CD4-positive, alpha-beta T cell treated with Interleukin-12 subunit alpha and Interleukin-12 subunit beta, for 1 hour (primary cell): ENCODE measurements around the gene MGAT3.
"Not testable (repeated sequence)": the region's sequence is repeated elsewhere in the genome, so short reads cannot be mapped to it uniquely, and the experiment has no call there.

Source experiments
- DNase-seq: peaks from one replicate; pipeline ENCODE4 v3.0.0-alpha.2; 2020

Gene MGAT3, protein sequence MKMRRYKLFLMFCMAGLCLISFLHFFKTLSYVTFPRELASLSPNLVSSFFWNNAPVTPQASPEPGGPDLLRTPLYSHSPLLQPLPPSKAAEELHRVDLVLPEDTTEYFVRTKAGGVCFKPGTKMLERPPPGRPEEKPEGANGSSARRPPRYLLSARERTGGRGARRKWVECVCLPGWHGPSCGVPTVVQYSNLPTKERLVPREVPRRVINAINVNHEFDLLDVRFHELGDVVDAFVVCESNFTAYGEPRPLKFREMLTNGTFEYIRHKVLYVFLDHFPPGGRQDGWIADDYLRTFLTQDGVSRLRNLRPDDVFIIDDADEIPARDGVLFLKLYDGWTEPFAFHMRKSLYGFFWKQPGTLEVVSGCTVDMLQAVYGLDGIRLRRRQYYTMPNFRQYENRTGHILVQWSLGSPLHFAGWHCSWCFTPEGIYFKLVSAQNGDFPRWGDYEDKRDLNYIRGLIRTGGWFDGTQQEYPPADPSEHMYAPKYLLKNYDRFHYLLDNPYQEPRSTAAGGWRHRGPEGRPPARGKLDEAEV

DNA sequence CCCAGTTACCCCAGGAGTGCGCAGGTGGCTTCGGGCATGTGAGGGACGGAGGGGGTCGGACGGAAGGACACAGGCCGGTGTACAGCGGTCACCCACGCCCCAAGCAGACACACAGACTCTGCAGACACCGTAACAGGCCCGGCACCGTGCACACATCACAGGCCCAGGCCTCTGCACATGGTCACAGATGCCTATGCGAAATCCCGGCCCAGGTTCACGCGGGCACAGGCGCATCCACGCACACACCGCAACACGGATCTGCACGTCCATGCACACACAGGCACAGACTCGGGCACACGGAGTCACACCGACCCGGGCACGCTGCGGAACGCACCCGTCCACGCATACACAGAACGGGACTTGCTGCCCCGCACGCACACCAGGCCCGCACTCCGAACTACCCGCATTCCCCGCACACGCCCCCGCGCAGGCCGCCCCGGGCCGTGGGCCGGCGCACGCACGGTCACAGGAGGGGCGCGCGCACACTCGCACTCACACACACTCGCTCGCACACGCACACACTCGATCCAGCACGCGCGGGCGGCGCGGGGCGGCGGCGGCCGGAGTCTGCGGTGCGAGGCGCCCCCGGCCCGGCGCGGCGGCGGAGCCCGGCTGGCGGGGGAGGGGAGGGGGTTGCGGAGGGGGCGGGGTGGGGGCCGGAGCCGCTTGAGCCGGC is at the start of gene MGAT3:
MGAT3 (plus strand) TSS at position 491 of the 676 bp plus-strand sequence. CDS start 30,336 bp downstream, outside the sequence.
- DNase-seq, result no peak

DNA sequence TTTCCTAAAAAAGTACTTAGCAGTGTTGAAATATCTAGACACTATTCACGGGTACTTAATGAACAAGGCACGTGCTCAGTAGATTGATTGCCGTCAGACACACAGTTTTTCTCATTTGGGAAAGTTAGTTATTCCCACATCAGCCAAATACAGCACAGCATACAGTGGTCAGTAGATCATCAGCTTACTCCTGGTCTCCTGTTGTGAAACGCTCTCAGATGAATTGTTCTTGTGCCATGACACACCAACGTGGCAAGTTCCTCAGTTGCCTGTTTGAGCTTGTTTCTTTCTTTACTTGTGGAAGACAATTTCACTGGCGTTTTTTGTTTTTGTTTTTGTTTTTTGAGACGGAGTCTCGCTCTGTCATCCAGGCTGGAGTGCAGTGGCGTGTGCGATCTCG is 48.6 kb upstream of the MGAT3 start:
- no peak for DNase-seq

DNA sequence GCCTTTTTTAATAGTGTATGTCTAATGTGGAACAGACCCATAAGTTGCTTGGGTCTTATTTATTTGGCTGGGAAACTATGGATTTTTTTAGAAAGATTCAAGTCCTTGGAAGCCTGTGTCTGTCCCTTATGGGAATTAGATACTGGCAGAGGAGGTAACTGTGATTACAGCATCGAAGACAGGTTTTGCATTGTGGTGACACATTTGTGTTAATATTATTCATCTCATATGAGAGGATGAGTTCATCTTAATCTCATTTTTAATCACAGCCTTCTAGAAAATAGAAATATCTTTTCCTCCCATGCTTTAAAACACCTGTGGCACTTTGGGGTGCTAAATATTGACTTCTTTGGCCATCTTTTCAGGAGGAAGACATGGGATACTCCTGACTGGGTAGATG is 48.0 kb upstream of the MGAT3 start:
- DNase-seq, result no peak

DNA sequence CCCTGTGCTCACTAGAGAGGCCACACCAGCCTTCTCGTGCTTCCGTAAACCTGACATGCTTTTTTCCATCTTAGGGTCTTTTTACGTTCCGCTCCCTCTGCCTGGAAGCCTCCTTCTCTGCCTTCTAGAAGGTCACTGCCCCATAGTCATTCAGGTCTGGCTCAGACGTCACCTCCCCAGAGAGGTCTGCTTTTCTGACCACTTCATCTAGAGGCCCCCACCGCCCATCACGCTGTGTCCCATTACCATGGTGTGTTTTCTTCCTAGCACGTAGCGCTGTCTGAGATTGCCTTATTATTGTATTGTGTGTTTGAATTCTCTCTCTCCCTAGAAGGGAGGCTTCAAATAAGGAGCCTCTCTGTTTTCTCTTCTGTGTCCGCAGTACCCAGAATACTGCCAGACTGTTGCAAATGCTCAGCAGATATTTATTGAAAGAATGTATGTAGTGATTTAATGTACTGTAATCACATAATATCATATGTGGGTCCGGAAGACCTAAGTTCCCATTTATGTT is 47.2 kb upstream of the MGAT3 start:
- DNase-seq, result no peak

DNA sequence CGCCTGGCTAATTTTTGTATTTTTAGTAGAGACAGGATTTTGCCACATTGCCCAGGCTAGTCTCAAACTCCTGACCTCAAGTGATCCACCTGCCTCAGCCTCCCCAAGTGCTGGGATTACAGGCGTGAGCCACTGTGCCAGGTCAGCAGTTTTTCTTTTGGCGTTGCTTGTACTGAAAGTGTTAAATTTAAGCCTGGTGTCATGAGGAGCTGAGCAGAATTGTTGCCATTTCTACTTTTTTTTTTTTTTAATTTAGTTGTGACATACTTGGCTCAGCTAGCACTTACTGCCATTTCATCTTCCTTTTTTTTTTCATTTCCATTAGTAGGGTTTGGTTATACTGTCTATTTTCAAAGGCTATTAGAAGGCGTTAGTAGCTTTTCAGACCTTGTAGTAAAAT is 46.5 kb upstream of the MGAT3 start:
- no peak for DNase-seq

DNA sequence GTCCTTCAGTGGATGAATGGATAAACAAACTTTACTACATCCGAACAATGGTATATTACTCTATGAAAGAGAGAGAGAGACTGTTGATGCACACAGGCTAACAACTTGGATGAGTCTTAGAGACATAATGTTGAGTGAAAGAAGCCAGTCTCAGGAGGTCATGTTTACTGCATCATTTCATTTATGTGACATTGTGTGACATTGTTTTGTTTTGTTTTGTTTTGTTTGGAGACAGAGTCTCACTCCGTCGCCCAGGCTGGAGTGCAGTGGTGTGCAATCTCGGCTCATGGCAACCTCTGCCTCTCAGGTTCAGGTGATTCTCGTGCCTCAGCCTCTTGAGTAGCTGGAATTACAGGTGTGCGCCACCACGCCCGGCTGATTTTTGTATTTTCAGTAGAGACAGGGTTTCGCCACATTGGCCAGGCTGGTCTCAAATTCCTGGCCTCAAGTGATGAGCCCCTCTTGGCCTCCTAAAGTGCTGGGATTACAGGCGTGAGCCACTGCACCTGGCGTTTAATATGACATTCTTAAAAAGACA is 44.9 kb upstream of the MGAT3 start:
- not testable (repeated sequence) for DNase-seq

DNA sequence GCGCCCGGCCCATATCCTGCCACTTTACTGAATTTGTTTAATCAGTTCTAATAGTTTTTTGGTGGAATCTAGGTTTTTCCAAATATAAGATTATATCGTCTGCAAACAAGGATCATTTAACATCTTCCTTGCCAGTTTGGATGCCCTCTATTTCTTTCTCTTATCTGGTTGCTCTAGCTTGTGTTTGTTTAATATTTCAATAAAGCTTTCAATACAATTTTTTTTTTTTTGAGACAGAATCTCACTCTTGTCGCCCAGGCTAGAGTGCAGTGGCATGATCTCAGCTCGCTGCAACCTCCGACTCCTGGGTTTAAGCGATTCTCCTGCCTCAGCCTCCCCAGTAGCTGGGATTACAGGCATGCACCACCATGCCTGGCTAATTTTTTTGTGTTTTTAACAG is 43.6 kb upstream of the MGAT3 start:
- DNase-seq, result not testable (repeated sequence)

DNA sequence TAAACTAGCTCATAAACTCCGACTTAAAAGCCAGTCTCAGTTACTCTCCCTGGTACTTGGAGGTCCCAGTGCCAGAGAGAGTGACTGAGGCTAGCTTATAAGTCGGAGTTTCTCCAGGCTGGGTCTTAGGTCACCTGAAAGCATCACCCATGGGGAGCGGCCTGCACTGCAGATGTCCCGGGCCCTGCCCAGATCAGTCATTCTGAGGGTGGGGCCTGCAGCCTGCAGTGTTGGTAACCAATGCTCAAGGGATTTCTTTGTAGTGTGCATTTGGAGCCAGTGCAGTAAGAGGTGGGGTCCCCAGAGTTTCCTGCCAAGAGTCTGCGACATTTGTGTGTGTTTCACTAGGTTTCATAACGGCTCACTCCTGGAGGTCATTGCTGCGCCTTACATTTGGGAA is 42.4 kb upstream of the MGAT3 start:
- no peak for DNase-seq

DNA sequence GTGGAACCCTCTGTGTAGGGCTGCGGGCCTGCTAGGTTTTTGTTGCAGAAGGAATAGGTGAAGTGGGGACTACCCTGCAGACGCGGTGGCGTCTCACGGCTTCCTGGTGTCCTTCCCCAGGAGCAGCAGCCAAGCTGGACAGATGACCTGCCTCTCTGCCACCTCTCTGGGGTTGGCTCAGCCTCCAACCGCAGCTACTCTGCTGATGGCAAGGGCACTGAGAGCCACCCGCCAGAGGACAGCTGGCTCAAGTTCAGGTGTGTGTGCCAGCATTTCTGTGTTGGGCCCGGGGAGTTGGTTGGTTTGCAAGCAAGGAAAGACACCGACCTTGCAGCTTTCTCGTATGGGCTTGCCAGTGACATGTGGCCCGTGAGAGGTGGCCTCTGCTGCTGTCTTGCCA is 41.9 kb upstream of the MGAT3 start:
- DNase-seq, result no peak

DNA sequence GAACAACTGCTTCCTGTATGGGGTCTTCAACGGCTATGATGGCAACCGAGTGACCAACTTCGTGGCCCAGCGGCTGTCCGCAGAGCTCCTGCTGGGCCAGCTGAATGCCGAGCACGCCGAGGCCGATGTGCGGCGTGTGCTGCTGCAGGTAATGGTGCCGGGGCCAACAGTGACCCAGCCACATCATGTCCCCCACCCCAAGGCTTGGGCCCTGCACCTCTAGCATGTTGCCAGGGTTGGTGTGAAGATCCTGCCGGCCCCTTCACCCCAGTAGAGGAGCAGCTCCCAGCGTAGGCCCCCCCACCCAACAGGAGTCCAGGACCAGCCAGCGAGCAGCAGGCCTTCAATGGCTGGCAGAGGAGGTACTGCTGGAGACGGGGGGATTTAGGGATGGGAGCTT is 41.3 kb upstream of the MGAT3 start:
- DNase-seq, result no peak

DNA sequence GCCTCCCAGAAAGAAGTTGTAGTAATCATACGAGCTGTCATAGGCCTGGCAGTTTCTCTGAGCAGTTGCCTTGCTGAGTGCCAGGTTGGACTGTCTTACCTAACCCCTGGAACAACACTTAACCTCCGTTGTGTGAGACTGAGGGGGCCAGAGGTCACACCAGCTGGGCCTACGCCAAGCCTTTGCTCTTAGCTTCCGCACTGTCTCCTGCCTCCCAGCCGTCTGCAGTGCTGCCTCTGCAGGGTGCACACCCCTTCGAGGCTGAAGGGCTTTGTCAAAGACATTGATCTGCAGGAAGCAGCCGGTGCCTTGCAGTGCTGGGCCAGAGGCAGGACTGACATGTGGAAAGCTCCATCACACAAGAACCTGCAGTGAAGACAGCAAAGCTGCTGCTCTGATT is 40.5 kb upstream of the MGAT3 start:
- DNase-seq, result no peak

DNA sequence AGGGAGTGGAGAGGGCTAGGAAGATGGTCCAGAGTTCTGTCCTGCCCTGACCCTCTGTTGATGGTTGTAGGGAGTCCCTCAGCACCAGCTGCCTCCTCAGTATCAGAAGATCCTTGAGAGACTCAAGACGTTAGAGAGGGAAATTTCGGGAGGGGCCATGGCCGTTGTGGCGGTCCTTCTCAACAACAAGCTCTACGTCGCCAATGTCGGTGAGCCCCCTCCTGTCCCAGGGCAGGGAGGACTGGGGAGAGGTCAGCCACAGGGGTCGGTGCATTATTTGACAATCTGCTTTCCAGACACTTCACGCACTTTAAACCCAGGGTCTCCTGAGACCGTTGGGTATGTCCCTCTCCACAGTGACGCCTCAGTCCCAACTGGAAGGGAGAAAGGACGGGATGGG is 39.2 kb upstream of the MGAT3 start:
- DNase-seq, result no peak

DNA sequence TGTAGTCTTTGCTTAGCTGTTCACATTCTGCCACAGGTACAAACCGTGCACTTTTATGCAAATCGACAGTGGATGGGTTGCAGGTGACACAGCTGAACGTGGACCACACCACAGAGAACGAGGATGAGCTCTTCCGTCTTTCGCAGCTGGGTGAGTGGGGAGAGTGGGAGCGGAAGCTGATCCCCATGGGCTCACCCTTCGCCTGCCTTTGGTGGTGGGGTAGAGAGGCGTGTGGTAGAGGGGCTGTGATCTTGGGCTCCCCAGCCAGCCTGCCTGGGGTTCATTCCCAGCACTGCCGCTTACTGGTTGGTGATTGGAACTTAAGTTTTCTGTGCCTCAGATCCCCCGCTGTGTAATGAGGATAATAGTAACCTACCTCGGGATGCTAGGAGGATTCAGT is 38.1 kb upstream of the MGAT3 start:
- DNase-seq, result no peak

DNA sequence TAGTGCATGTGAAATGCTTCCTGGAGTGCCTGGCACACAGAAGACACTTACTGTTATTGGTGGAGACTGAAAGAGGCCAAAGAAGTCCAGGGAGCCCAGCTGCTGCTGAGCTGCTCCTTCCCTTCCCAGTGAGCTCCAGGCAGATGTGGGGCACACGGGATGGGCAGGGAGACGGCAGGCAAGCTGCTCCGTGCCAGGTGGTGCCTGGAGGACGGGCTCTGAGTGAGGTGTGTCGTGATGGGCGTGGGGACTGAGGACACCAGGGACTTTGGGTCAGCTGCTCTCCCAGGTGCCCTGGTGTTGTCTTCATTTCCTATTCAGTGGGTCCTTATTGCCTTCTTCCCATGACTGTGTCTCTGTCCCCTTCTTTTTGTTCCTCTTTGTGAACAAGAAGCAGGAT is 37.7 kb upstream of the MGAT3 start:
- no peak for DNase-seq

DNA sequence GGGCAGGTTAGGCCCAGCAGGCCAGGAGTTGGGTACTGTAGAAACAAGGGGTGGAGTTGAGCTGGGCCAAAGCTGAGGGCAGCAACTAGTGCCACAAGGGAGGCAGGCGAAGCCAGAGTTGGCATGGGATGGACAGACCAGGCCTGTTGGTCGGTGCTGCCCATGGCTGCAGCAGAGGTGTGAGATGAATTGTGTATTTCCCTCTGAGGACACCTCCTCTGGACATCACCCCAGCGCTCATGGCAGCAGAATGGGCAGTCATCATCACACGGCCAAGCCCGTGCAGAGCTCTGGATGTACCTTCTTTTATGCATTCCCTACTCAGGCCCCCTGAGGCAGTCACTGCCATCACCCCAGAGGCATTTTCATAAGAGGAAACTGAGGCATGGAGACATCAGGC is 36.9 kb upstream of the MGAT3 start:
- no peak for DNase-seq

DNA sequence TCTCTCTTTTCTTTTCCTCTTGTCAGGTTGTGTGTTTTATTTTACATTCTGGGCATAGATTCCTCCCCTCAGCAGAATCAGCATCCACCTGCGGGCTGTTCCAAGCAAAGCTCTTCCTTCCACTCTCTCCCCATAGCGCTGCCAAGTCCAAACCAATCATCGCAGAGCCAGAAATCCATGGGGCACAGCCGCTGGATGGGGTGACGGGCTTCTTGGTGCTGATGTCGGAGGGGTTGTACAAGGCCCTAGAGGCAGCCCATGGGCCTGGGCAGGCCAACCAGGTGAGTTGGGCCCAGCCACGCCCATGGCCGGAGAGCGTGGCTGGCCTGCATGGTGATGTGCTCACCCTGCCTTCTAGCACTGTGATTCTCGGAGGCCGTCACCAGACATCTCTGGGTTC is 35.1 kb upstream of the MGAT3 start:
- DNase-seq, result no peak

DNA sequence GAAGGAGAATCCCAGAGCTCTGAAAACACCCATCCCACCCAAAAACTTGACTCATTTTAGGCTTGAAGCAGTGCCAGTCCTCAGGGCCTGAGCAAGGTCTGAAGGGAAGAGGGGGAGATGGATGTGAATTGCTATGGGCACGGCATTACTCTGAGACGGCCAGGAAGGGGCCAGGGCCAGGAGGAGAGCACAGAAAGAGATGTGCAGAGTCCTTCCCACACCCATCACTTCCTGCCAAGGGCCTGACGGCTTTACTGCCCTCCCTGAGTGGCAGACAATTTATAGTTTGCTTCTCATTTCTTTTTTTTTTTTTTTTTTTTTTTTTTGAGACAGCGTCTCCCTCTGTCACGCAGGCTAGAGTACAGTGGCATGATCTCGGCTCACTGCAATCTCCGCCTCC is 34.7 kb upstream of the MGAT3 start:
- DNase-seq, result no peak

DNA sequence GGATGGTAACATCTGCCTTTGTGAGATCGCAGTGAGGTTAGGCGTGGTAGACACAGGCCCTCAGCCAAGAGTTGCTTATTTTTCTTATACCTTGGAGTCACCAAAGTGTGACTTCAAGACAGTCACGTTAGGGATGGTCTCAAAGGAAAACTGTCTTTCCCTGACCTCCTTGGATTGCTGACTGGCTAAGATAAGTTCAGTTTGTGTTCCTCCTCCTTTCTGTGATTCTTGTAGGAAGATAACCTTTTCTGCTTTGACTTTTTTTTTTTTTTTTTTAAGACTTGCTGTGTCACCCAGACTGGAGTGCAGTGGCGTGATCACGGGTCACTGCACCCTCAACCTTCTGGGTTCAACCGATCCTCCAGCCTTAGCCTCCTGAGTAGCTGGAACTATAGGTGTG is 34.1 kb upstream of the MGAT3 start:
- DNase-seq, result no peak

DNA sequence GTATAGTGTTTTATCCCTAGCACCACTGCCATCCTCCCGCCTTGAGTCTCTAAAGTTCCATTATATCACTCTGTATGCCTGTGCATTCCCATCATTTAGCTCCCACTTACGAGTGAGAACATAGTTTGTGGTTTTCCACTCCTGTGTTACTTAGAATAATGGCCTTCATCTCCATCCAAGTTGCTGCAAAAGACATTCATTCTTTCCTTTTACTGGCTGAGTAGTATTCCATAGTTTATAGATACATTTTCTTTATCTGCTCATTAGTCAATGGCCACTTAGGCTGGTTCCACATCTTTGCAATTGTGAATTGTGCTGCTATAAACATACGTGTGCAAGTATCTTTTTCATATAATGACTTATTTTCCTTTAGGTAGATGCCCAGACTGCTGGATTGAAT is 32.8 kb upstream of the MGAT3 start:
- no peak for DNase-seq

DNA sequence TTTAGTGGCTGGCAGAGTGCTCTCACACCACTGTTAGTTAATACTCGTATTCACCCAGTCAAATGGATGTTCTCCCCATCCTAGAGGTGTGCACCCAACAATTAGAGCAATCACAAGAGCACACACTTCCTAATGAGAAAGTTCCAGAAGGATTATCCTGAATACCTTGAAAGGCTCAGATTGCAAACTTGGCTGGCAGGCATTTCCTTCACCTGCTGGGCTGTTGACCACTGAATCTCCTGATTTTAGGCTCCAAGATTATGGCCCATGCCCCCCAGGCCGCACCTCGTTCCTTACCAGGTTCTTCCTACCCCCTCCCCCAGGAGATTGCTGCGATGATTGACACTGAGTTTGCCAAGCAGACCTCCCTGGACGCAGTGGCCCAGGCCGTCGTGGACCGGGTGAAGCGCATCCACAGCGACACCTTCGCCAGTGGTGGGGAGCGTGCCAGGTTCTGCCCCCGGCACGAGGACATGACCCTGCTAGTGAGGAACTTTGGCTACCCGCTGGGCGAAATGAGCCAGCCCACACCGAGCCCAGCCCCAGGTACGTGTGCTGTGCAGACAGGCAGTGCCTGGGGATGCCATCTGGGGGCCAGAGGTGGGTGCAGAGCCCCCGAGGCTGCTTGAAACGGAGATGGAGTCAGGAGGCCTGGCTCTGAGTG is 30.3 kb upstream of the MGAT3 start:
- no peak for DNase-seq

DNA sequence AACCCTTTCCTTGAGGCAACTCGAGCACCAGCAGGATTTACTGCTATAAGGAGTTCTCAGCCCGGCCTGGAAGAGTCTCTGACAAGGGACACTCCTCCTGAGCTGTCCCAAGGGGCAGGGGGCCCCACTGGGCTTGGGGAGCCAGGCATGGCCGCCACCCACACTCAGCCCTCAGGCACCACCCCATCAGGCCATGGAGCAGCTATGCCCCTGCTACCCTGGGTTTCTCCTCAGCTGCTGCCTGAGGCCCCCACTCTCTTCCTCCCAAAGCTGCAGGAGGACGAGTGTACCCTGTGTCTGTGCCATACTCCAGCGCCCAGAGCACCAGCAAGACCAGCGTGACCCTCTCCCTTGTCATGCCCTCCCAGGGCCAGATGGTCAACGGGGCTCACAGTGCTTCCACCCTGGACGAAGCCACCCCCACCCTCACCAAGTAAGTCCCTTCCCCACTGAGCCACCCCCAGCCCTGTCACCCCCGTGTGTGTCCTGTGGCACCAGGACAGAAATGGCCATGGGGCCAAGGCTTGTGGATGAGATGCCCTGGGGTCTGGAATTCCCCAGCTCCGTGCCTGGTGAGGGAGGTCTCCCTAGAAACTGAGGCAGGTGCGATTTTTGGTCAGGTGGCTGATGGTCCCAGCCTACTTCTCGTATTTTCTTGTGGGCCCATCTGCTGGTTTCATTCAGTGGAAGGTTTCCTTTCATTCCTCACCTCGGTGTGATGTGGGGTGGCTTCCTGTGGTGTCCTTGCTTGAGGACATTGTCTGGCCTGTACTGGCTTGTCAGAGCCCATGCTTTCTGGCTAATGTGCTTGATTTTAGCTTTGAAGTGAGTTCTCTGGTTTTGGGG is 28.8 kb upstream of the MGAT3 start:
- DNase-seq, result no peak

DNA sequence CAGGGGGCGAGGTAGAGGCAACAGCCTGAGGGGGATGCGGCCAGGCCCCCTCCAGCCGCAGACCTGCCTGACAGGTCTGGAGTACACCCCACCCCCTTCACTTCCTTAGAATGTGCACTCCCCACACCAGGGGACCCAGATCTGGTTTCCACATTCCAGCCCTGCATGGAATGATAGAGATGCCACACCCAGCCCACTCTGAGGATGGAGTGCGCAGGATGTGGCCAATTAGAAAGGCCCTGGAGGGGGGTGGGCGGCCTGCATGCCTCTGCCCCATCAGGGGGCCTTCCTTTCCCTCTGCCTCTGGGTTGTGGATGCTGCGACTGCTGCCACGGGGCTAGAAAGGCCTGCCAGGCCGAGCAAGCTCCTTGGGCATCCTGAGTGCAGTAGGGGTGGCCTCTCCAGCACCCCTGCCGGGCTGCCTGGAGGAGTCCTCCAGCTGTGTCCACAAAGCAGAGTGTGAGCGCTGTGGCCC is 28.2 kb upstream of the MGAT3 start:
- no peak for DNase-seq
